Hepatic stellate cell (primary cell): ENCODE measurements around the gene CAPN13.

Source experiments
- DNase-seq: peaks from one replicate; pipeline ENCODE4 v3.0.0; 2011; ENCODE audit warnings: low spot score

Gene CAPN13

DNA sequence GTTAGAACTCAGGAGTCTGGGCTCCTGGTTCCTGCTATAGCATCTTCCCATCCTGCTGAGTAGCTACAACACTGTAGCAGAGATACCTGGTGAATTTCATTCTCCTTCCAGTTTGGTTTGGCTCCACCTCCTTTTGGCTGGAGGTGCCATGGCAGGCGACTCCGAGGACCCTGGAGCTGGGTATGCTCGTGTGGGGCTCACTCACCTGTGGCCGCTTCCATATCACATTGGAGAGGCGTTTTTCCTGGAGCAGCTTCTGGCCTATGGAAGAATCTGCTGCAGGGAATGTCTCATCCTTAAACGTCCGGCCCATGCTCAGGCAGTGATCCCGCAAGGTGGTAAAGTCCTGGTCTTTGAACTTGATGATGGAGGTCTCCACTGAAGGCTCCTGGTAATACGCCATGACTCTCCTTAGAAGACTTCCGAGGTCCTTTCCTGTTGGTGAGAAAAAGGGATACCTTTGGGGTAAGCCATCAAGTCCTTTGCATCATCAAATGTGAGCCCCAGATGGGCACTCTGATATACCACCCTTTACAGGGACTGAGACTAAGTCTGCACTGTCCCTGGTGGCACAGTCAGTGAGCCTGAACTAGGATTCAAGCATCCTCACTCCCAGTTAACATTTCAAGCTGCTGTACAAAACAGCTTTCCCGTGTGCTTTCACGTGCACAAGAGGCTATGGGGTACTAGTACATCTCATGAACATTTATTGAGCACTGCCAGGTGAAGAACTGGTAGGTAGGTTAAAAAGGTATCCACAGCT, 20.1 kb downstream of the CAPN13 start:
- no peak for DNase-seq

DNA sequence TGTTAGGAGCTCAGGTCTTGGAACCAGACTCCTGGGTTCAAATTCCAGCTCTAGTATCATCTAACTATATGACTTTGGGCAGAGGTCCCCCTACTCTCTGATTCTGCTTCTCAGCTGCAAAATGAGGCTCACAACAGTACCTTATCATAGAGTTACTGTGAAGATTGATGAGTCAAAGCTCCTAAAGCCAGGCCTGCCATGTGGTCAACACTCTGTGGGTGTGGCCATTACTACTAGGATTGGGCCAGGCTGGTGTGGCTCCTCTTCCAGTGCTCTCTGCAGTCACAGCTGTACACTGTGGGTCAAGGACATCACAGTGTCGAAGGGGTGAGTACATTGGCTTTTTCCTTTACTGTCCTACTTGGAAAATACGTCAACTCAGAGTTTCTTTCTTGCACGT, 22.6 kb downstream of the CAPN13 start:
- DNase-seq = no peak

DNA sequence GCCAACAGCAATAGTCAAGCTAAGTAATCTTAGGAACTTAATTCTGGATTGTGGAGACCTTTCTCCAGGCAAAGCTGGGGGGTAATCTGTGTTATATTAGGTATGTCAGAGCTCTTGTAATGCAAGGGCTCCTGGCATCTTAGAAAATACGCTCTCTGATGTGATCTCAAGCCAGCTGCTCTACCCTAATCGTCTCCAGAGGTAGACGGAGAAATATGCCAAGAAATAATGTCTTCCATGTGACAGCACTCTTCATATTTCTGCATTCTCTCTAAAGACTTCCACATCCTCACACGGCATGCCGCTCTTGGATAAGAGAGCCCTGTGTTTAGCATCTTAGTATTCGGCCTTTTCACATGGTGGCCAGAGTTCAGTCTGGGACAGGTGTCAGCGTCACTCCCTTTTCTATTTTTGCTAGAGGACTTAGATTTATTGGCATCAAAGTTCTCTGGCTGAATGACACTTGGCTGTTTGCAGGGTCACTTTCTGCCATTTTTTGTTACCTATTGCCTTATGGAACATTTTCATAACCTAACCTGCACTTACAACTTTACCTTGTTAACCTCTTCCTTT, 25.2 kb downstream of the CAPN13 start:
- no peak for DNase-seq

DNA sequence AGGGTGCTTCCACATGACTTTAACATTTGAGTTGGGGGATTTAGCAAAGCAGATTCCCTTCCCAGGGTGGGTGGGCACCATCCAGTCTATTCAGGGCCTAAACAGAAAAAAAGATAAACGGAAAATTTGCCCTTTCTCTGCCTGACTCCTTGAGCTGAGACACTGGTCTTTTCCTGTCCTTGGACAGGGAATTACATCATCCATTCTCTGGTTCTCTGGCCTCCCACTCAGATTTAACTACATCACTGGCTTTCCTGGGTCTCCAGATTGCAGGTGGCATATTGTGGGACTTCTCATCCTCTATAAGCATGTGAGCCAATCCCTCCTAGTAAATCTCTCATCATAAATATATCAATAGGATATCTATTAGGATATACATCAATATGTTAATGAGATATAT, 25.8 kb downstream of the CAPN13 start:
- DNase-seq = no peak

DNA sequence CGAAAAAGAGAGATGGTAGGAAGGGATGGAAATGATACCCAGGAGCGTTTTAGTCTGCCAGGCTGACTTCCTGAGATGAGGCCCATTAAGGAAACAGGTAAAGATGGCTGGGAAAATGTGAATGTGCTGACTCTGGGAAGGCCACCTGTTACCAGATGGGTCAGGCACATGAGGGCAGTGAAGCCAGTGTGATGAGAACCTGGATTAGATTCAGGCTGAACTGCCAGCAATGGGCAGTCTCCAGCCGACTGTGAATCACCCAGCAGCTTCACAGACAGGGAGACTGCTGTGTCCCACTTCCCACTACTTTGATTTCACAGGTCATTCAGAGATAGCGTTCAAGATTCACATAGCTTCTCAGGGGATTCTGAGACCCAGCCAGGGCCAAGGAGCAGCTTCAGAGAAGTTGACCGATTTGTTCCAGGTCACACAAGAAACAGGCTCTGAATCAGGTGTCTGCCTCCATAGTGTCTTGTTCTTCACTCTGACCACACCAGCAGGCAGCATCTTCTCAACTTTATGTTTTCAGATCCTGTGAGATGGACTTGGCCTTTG, 26.4 kb downstream of the CAPN13 start:
- no peak for DNase-seq

DNA sequence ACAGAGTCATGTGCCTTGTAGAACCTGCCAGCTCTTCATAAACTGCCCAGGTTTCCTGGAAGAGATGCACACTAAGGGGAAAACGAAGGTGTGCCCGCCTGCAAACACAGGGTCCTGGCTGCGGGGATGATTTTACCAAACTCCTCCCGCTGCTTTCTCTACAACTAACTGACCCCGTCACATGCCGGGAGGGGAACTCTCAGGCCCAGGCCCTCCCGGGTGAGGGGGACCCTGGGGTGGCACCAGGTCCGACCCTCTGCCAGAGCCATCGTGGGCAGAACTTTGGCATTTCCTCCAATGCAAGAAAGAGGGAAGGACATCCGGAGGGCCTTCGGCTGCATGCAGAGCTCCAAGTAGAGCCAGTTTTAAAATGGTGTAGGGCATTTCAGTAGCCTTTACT, 28.6 kb downstream of the CAPN13 start:
- DNase-seq = no peak

DNA sequence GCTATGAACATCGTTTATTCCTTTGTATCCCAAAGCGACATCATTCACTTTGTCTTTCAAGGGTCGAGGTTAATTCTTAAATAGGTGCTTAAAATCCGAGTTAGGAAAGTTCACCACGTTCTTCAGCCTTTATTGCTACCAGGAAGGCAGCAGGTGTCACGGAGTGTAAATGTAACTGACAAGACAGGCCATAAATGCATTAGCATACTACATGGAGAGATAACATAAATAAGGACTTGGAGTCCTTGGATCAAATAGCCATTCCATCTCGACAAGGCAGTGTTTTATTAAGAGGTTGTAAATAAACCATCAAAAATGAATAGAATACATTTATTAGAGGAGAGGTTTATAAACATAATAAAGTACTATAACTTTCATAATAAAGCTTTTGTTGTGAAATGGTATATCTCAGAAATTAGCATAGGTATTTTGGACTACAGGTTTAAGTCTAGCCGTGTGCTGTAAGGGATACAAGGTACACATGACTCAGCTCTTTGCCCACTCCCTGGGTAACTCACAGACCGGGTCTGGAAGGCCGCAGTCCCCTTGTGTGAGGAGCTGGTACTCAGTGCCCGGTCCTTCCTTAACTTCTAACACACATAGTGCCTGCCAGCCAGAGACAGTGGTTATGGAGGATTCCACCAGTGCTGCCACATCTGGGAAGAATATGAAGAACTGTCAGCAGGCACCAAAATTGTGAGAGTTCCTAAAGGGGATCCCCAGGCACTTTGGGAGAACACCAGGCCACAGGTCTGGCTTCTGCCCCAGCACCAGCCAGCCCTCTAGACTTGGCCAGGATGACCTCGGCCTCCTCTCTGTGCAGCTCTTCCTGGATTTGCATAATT, 29.4 kb downstream of the CAPN13 start:
- no peak for DNase-seq

DNA sequence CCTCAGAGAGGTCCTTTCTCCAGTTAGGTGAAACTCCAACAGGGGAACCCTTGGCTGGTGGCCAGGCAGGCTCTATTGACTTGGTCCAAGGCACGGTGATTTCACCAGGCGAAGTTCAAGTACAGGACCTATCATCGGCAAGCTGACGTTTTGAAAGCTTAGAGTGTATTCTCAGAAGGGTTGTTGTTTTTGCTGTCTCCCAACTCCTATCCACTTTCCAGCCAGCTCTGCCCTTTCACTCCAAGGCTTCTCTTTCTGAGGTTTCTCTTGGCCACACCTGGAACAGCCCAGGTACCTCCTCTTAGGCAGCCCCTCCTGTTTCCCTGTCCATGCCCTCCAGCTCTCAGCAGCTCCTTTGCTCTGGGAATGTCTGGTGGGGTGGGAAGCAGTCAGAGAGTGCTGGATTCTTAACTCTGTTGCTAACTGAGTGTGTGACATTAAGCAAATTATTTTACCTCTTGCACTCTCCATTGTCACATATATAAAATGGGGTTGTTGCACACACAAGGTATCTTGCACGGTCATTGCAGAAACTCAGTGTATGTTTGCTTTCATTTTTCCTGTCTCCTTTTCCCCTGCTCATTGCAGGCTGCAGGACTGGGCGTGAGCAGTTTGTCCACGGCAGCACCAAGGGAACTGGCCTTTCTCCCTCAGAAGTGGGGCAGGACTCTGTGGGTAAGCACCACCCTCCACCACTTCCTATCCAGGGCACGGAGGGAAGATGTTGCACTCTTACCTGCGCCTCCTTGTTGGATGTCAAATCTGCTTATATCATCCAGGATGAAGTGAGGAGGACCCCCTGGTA, 30.2 kb downstream of the CAPN13 start:
- no peak for DNase-seq

DNA sequence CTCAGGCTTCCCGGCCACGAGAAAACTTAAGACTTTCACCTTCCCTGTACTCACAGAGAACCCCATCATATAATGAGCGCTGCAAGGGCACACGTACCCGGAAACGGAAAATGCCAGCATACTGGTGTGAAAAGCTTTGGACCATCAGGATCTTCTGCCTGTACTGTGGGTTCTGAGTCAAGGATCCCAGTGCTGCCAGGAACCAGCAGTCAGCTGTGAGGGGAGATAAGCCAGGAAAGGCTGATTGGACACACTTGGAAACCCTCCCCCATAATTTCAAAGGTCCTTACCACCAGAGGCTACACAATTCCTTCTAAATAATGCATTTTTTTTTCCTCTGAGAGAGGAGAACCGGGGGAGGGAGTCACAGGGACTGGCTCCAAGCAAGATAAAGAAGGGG, 31.4 kb downstream of the CAPN13 start:
- no peak for DNase-seq

DNA sequence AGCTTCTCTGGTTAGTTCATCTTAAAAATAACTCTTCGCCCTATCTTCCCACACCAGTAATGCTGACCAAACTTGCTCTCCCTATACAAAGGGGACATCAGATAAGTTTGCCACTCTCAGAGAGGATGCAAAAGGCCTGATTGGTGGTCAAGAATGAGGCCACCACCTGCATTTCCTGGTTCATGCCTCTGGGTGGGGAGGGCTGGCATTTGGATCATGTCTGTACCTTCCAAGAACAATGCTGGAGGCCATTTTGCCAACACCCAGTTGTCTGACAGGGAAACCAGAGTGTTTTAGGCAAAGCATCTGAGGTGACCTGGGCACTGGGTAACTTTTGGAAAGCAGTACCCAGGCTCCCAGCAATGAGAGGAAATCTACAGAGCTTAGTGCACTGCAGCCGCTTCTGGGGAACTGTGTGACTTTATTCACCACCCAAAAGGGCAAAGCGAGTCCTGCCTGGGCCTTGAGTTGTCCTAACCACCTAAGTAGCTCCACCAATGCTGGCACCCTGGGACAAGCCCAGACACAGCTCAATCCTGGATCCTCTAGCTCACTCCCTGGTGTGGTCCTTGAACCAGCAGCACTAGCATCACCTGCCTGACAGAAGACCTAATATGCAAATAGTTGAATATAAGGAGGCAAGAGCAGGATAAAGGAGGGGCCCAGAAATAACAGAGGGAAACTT, 35.1 kb downstream of the CAPN13 start:
- DNase-seq = no peak

DNA sequence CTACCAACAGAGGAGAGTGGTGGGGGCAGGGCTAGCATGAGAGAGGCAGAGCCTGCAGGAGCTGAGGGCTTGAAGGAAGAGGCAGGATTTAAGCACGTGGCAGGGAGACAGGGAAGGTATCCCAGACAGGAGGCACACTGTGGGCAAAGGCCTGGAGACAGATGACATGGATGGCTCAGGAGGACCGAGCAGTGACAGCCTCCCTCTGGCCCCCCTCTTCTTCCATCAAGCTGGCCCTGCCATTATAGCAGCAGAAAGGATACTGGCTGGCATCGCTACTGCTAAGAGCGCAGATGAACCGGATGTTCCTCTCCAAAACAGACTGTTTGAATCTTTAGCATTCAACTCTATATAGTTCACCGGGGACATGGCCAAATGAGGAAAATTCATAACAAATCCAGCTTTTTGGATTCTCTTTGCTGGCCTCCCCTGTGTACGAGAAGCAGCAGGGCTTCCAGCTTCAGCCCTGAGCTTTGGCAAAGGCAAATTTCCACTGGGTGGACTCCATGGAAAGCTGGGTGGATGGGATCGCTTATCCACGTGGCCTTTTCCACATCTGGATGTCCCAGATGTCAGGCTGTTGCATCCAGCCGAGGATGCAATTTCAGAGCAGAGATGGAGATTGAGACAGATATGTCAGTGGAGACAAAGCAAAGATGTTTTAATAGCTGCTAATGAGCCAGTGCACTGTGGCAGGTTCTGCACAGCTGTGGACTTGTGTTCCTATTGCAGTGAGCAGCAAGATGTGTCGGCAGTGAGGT, 36.2 kb downstream of the CAPN13 start:
- DNase-seq = no peak

DNA sequence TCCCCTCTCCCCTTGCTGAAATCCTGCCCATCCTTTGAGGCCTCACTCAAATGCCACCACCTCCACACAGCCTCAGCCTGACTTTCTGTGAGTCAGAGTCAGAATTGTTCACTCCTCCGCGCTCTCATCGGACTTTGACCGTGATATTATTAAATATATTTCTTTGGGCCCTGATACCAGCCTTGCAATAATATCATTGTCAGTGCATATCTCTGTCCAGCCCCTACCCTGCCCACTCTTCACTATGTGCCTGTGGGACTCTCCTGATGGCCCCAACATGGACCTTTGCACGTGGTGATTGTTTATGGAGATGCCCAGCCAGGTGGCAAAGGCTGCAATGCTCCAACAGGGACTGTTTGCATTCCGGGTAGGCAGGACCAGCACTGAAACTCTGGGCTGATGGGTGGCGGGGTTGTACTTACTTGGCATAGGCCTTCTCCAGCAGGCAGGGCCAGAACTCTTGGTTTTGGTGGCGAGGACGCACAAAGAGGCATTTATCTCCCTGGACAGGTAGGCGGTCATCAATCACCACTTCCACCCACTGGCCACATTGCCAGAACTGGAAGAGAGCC, 37.3 kb downstream of the CAPN13 start:
- DNase-seq = no peak

DNA sequence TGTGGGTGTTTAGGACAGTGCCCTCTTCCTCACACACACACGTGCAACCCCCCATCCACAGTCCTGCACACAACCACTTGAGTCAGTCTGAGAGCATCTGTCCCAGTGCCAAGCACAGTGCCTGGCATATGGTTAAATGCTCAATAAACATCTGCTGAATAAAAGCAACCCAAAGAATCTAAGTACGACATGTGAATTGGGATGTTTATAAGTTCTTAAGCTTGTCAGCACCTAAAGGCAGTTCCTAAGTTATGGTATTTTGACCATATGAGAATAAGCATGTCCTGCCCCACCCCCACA, 37.8 kb downstream of the CAPN13 start:
- no peak for DNase-seq

DNA sequence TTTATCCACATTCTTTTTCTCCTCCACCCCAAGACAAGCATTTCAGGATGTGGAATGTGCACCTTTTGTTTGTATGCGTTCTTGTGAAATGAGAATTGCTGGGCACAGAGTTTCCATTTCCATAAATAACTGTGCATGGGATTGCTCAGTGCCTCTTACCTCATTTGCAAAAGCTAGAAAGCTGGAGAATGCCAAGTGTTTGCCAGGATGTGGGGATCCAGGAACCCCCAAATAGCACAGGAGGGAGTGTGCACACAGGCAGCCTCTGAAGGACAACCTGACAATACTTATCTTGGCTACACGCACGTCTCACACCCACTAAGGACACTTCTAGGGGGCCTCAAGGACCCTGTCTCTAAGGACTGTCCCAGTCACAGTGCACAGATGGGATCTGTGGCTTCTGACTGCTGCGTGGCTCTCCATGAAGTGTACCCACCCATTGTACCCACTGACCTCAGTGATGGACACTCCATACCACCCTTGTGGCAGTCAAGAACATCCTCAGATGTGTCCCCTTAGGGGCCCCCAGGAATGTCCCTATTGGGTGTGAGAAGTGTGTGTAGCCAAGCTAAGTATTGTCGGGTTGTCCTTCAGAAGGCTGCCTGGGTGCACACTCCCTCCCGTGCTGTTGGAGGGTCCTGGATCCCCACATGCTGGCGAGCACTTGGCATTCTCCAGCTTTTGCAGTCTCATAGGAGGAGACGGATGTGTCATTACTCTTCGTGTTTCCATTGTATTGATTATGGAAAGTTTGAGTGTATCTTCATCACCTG, 38.4 kb downstream of the CAPN13 start:
- DNase-seq = no peak

DNA sequence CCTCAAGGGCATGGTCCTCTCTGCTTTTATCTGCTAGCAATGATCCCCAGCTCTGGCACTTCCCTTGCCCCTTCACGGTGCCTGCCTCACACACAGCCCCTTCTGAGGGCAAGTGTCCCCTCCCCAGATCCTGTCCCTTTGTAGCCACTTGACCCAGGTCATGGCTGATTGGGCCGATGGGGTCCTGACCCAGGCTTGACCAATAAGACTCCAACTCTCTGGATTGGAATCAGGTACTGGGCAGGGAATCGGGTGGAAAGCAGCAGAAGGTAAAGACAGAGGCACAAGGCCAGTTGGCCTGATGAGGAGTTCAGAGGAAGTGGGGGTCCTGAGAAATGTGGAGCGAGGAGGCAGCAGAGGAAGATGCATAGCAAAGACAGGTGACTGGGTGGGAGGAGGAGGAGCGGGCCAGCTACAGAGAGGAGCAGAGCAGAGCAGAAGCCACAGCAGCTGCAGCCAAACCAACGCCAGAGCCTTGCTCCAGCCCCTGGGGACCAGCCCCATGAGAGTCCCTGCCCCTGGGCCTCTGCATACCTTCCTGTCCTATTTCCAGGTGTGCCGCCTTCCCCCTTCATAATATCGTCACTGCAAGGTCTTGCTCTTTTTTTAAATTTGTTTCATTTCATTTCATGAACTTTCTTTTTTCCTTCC, 39.1 kb downstream of the CAPN13 start:
- DNase-seq = no peak

DNA sequence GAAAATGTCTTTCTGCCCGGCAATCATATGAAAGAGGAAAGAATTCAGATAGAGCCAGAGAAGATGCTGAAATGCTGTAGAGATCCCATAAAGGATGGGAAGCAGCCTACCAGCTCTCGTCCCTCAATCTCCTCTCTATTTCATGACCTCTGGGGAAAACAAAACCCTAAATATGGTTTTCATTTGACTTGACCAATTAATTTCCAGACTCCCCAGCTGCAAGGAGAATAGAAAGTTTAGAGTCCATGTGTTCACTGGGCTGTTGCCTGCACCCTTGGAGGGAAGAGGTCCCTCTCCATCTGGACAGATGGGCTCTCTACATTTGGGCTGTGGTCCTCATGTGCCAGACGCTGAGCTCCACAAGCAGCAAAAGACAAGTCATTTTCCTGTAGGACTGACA, 40.6 kb downstream of the CAPN13 start:
- DNase-seq = no peak

DNA sequence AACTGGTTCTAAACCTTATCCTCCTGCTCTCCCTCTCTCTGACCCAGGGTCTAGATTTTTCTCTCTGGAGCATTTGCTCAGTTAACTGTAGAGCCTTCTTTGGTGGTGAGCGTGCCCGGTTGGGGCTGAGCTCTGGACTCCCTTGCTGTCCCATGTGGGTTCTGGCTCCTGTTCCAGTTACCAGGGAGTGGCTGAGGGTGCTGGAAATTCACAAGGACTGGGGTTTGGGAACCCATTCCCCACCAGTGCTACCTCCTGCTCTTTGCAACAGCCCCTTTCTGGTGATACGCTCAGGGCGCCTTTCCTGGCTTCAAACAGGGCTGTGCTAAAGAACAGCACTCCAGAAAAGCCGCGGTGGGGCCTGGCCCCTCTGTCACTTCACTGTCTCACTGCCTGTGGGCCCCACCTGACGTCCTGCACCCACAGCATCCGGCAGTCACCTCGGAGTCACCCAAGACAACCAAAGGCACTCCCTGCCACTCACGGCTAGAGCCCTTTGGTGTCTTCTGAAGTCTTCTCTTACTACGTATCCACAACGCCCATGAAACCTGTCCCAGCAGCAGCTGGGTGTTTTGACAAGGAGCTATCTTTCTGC, 41.3 kb downstream of the CAPN13 start:
- no peak for DNase-seq

DNA sequence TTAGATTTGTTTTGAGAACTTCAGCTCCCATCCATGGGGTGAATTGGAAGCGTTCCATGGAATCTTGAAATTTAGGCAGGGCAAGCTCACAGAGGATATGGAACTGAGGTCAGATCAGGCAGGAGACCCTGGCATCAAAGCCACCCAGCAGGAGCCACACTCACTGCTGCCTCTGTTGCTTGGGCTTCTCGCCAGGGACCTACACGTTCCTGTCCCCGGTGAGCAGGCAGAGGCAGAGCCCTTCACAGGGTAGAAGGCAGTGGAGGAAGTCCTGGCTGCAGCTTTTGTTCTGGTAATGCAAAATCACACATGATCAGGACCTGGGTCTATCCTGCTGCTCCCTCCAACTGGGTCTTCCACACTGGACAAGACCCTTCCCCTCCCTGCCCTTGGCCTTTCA, 42.1 kb downstream of the CAPN13 start:
- no peak for DNase-seq
